Erythroblast (primary cell): ENCODE results near the gene PLOD3.

Source experiments
- GATA1 ChIP-seq: IDR thresholded peaks from 2 replicates; pipeline ENCODE4 v1.6.1; 2011; ENCODE audit warnings: low read depth, mild to moderate bottlenecking, control low read depth, low read length, moderate library complexity
- POLR2A ChIP-seq: IDR thresholded peaks from 2 replicates; pipeline ENCODE4 v1.6.1; 2011; ENCODE audit warnings: mild to moderate bottlenecking, low read length

GRCh38 chr7:101235522-101235921, 18.1 kb upstream of the PLOD3 start:
- TF ChIP-seq POLR2A (no peak), GATA1 (no peak)
